ENCODE data around the gene LMAN1. TPM values are rescaled to one million over a fixed set of nuclear protein-coding genes. Genes with fewer than 3 reads are reported as not detected.

Gene LMAN1, protein sequence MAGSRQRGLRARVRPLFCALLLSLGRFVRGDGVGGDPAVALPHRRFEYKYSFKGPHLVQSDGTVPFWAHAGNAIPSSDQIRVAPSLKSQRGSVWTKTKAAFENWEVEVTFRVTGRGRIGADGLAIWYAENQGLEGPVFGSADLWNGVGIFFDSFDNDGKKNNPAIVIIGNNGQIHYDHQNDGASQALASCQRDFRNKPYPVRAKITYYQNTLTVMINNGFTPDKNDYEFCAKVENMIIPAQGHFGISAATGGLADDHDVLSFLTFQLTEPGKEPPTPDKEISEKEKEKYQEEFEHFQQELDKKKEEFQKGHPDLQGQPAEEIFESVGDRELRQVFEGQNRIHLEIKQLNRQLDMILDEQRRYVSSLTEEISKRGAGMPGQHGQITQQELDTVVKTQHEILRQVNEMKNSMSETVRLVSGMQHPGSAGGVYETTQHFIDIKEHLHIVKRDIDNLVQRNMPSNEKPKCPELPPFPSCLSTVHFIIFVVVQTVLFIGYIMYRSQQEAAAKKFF
- 107 and 165 TPM in 2 replicates for total RNA-seq

GRCh38 chr18:59358712-59359575 lies at the start of gene LMAN1:
Gene LMAN1 (minus strand): TSS chr18:59359265. CDS start chr18:59359244, 21 bp downstream.

GRCh38 chr18:59318460-59319050 lies 40.5 kb downstream of the LMAN1 start, which contains the start of gene CPLX4:
Gene CPLX4 (minus strand): TSS chr18:59318649. CDS start chr18:59318462, 187 bp downstream.

Other genes with a start within 250 kb of the LMAN1 start
- gene SEC11C, start 219.4 kb downstream of the LMAN1 start, total RNA-seq: 56.3 and 72.5 TPM in 2 replicates
- not detected in 2 replicates for gene GRP, start 139.1 kb downstream of the LMAN1 start, total RNA-seq
- gene RAX, start 85.8 kb downstream of the LMAN1 start, total RNA-seq: not detected in 2 replicates
- gene CPLX4, start 40.6 kb downstream of the LMAN1 start, total RNA-seq: not detected in 2 replicates